Effector memory CD4-positive, alpha-beta T cell (primary cell): ENCODE measurements around the gene RPL27A.

Source experiments
- DNase-seq, 3 donors: peaks; one replicate each; pipeline ENCODE4 v3.0.0-alpha.2; 2020
- H3K27ac ChIP-seq: 2 replicates; pipeline ENCODE4 v1.7.0; 2013; ENCODE audit warnings: mild to moderate bottlenecking, low read length, moderate library complexity; ENCODE audit not compliant: insufficient read depth, poor library complexity, severe bottlenecking
- H3K27me3 ChIP-seq: replicated peaks from 2 replicates; pipeline ENCODE4 v1.7.0; 2013; ENCODE audit warnings: mild to moderate bottlenecking, low read length; ENCODE audit not compliant: insufficient read depth, control insufficient read depth, poor library complexity, severe bottlenecking
- H3K36me3 ChIP-seq: 2 replicates; pipeline ENCODE4 v1.7.0; 2013; ENCODE audit warnings: mild to moderate bottlenecking, low read length, moderate library complexity; ENCODE audit not compliant: control insufficient read depth, insufficient read depth
- H3K4me1 ChIP-seq: 2 replicates; pipeline ENCODE4 v1.7.0; 2013; ENCODE audit warnings: low read length, mild to moderate bottlenecking; ENCODE audit not compliant: control insufficient read depth, insufficient read depth, poor library complexity, severe bottlenecking
- H3K4me3 ChIP-seq: 2 replicates; pipeline ENCODE4 v1.7.0; 2013; ENCODE audit warnings: low read length, low read depth, mild to moderate bottlenecking; ENCODE audit not compliant: insufficient read depth, poor library complexity, severe bottlenecking
- H3K9me3 ChIP-seq: 2 replicates; pipeline ENCODE4 v1.7.0; 2013; ENCODE audit warnings: mild to moderate bottlenecking, low read length, moderate library complexity; ENCODE audit not compliant: control insufficient read depth

The RPL27A gene

DNA sequence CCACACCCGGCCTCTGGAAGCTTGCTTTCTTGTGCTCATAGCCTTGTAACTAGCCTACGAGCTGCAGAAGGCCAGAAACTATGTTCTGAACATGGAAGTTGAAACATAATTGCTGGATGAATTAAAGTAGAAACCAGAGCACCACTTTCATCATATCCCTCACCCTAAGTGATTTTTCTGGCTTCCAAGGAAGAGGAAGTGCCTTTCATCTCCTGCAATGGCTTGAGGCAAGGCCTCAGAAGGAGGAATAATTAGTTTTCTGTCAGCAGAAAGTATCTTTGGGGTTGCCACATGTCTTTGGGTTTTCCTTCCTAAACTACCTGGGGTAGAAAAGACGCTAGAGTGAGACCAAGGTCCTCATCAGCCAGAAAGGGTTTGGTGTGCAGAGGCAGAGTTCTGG is 14.5 kb downstream of the RPL27A start:
- no peak overlapping the region for H3K27ac ChIP-seq
- no peaks in the 10 kb centered on the region for H3K4me1 ChIP-seq
- DNase-seq, result no peak
- no peaks in the 10 kb centered on the region for H3K27me3 ChIP-seq
- no peak overlapping the region for H3K4me3 ChIP-seq
- H3K9me3 ChIP-seq, result no peaks in the 10 kb centered on the region
- H3K36me3 ChIP-seq, result no peaks in the 10 kb centered on the region

GRCh38 chr11:8698379-8698851 is 15.8 kb downstream of the RPL27A start:
- H3K4me3 ChIP-seq, result no peak overlapping the region
- no peaks in the 10 kb centered on the region for H3K4me1 ChIP-seq
- DNase-seq, result no peak
- H3K27ac ChIP-seq, result no peak overlapping the region
- no peaks in the 10 kb centered on the region for H3K9me3 ChIP-seq
- no peaks in the 10 kb centered on the region for H3K27me3 ChIP-seq
- no peaks in the 10 kb centered on the region for H3K36me3 ChIP-seq

GRCh38 chr11:8698917-8699441 is 16.4 kb downstream of the RPL27A start:
- no peaks in the 10 kb centered on the region for H3K4me1 ChIP-seq
- no peak overlapping the region for H3K27ac ChIP-seq
- no peak for DNase-seq
- H3K27me3 ChIP-seq, result no peaks in the 10 kb centered on the region
- H3K4me3 ChIP-seq, result no peak overlapping the region
- H3K36me3 ChIP-seq, result no peaks in the 10 kb centered on the region
- H3K9me3 ChIP-seq, result no peaks in the 10 kb centered on the region

GRCh38 chr11:8699903-8700302 is 17.3 kb downstream of the RPL27A start:
- Histone ChIP-seq H3K4me1 (no peaks in the 10 kb centered on the region), H3K36me3 (no peaks in the 10 kb centered on the region), H3K4me3 (no peak overlapping the region), H3K27me3 (no peaks in the 10 kb centered on the region), H3K9me3 (no peaks in the 10 kb centered on the region), H3K27ac (no peak overlapping the region)
- DNase-seq, result no peak

GRCh38 chr11:8701891-8702597 is 19.5 kb downstream of the RPL27A start:
- Histone ChIP-seq H3K36me3 (no peaks in the 10 kb centered on the region), H3K4me1 (no peaks in the 10 kb centered on the region), H3K27me3 (no peaks in the 10 kb centered on the region), H3K4me3 (no peak overlapping the region), H3K27ac (no peak overlapping the region), H3K9me3 (no peaks in the 10 kb centered on the region)
- DNase-seq, result no peak

DNA sequence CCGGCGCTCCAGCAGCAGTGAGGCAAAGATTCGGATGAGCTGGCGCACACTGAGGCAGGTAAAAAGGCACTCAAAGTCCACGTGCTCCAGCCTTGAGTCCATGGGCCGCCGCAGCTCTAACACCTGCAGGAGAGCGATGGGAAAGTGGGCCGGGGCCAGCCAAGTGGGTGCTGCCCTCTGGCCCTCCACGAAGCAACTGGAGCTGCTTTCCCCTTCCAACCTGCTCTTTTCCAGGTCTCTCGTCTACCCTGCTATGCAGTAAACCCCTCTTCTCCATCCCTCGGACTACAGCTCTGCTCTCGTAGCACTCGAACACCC is 20.0 kb downstream of the RPL27A start:
- no peaks in the 10 kb centered on the region for H3K9me3 ChIP-seq
- H3K36me3 ChIP-seq, result no peaks in the 10 kb centered on the region
- no peaks in the 10 kb centered on the region for H3K27me3 ChIP-seq
- no peaks in the 10 kb centered on the region for H3K4me1 ChIP-seq
- no peak overlapping the region for H3K27ac ChIP-seq
- no peak overlapping the region for H3K4me3 ChIP-seq
- no peak for DNase-seq

- Histone ChIP-seq H3K27ac (no peak overlapping the region), H3K9me3 (no peaks in the 10 kb centered on the region), H3K4me3 (no peak overlapping the region), H3K36me3 (no peaks in the 10 kb centered on the region), H3K4me1 (no peaks in the 10 kb centered on the region), H3K27me3 (no peaks in the 10 kb centered on the region)
- DNase-seq, result no peak
Observed at GRCh38 chr11:8704136-8704535, 21.5 kb downstream of the RPL27A start.

- no peaks in the 10 kb centered on the region for H3K9me3 ChIP-seq
- H3K27me3 ChIP-seq, result no peaks in the 10 kb centered on the region
- no peaks in the 10 kb centered on the region for H3K4me1 ChIP-seq
- no peaks in the 10 kb centered on the region for H3K36me3 ChIP-seq
- DNase-seq, result no peak
- no peak overlapping the region for H3K4me3 ChIP-seq
- no peak overlapping the region for H3K27ac ChIP-seq
Observed at GRCh38 chr11:8705146-8705545, 22.6 kb downstream of the RPL27A start.

DNA sequence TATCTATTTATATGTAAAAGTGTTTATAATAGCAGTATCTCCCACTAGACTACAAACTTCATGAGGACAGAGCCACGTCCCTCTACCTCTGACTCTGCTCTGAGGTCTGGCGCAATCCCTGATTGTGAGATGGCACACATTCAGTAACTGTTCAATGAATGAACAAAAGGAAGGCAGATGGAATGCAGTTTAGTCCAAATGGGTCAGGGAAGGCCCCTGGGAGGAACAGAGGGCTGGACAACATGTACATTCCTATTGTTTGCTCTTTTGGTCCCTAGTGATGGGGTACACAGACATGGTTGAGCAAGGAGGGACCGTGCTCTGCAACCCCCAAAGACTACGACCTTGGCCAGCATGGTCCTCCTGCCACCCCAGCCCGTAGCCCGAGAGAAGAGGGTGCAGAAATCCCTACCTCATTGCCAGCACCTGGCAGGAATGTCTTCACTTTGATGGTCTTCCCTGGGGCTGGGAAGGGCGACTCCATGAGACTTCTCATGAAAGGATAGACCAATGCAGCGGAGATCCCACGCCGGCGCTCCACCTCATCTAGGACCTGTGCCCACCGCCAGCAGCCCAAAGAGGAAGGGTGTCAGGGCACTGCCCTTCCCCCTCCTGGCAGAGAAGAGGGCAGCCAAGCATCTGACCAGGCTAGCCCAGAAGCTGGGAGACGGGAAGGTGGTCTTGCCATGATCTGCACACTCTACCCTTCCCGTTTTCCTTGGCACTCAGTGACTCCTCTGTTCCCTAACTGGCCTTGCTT is 24.3 kb downstream of the RPL27A start:
- H3K4me1 ChIP-seq, result no peaks in the 10 kb centered on the region
- DNase-seq, result no peak
- no peaks in the 10 kb centered on the region for H3K9me3 ChIP-seq
- H3K27ac ChIP-seq, result no peak overlapping the region
- H3K36me3 ChIP-seq, result no peaks in the 10 kb centered on the region
- H3K27me3 ChIP-seq, result no peaks in the 10 kb centered on the region
- H3K4me3 ChIP-seq, result no peak overlapping the region

- Histone ChIP-seq H3K4me1 (no peaks in the 10 kb centered on the region), H3K4me3 (no peak overlapping the region), H3K36me3 (no peaks in the 10 kb centered on the region), H3K27me3 (no peaks in the 10 kb centered on the region), H3K9me3 (no peaks in the 10 kb centered on the region), H3K27ac (no peak overlapping the region)
- no peak for DNase-seq
Observed at GRCh38 chr11:8707541-8708191, 25.1 kb downstream of the RPL27A start.
